ENCODE data around the gene GLG1.

The GLG1 gene

DNA sequence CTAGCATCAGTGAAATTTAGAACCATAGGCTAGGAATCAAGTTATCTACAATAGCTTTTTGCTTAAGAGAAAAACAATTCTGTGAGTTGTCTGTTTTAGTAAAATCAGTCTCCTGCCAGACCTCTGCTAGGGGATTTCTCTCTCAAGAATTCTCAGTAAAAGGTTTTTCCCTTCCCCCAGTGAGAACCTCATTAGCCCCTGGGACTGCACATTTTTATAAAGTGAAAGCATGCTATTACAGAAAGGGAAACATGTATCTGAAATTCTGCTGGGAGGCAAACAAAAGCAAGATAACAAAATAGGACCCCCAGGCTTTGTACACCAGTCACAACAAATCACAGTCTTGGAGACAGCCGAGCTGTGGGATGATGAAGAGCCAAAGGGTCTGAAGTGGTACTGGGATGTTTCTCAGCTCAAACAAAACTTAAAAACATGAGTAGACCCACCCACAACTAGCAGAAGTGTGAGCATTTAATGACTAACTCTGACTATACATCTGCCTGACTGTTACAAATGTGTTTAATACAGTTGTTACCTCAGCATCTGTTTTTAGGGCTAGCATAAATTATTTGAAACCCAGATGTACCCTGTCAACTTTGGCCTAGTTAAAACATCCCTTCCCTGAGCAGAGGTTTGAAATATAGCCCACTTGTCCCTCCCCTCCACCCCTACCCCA is 20.0 kb upstream of the GLG1 start:
- no peak overlapping the region for H3K9ac ChIP-seq
- H3K4me3 ChIP-seq (IDR thresholded peaks at IDR 0.05; ENCODE audit: insufficient read depth, low read depth, low read length): no peak overlapping the region
- TF ChIP-seq, protein P1, sequence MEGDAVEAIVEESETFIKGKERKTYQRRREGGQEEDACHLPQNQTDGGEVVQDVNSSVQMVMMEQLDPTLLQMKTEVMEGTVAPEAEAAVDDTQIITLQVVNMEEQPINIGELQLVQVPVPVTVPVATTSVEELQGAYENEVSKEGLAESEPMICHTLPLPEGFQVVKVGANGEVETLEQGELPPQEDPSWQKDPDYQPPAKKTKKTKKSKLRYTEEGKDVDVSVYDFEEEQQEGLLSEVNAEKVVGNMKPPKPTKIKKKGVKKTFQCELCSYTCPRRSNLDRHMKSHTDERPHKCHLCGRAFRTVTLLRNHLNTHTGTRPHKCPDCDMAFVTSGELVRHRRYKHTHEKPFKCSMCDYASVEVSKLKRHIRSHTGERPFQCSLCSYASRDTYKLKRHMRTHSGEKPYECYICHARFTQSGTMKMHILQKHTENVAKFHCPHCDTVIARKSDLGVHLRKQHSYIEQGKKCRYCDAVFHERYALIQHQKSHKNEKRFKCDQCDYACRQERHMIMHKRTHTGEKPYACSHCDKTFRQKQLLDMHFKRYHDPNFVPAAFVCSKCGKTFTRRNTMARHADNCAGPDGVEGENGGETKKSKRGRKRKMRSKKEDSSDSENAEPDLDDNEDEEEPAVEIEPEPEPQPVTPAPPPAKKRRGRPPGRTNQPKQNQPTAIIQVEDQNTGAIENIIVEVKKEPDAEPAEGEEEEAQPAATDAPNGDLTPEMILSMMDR (conservative IDR thresholded peaks at IDR 0.05; ENCODE audit: low read depth, low read length): no peak
- no peaks in the 10 kb centered on the region for H3K27me3 ChIP-seq (ENCODE audit: insufficient read depth, low read depth)
- no peak overlapping the region for H3K4me2 ChIP-seq
- H4K20me1 ChIP-seq (ENCODE audit: insufficient read depth): no peaks in the 10 kb centered on the region; the same call in 1 of the 2 replicates
- H3K27ac ChIP-seq: no peak overlapping the region
- no peak overlapping the region for H2AFZ ChIP-seq (ENCODE audit: low read depth)
- peaks cover 19% of the 10 kb centered on the region; the same call in 1 of the 2 replicates for H3K36me3 ChIP-seq (ENCODE audit: insufficient read depth)
- H3K4me1 ChIP-seq (ENCODE audit: low read depth, poor library complexity, severe bottlenecking): peaks cover 9% of the 10 kb centered on the region
- no peaks in the 10 kb centered on the region for H3K79me2 ChIP-seq (ENCODE audit: insufficient read depth, low read depth)

DNA sequence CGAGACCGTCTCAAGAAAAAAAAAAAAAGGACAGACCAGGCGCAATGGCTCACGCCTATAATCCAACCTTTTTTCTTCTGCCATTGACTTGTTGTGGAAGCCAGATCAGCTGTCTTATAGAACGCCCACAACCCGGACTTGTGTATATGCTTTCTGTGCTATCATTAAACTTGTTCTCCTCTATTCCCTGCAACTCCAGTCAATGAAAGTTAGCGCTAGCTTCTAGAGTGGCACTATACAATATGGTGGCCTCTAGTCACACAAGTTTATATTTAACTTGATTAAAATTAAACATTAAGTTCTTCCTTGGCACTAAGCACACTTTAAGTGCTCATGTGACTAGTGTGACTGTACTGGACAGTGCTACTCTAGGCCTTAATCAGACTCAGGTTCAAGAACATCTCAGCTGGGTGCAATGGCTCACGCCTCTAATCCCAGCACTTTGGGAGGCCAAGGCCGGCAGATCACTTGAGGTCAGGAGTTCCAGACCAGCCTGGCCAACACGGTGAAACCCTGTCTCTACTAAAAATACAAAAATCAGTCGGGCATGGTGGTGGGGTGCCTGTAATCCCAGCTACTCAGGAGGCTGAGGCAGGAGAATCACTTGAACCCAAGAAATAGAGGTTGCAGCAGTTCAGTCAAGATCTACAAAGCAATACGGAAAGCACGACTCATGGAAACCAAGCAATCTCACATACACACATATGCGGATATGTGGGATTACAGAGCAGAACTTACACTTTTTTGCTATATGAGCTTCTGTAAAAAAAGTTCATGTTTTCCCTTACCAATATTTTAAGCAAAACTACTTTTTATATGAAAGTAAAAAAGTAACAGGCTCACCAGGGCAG is 18.8 kb upstream of the GLG1 start:
- Histone ChIP-seq H4K20me1 (ENCODE audit: insufficient read depth) (no peaks in the 10 kb centered on the region; the same call in 1 of the 2 replicates), H3K79me2 (ENCODE audit: insufficient read depth, low read depth) (no peaks in the 10 kb centered on the region), H2AFZ (ENCODE audit: low read depth) (no peak overlapping the region), H3K36me3 (ENCODE audit: insufficient read depth) (peaks cover 10% of the 10 kb centered on the region; the same call in 1 of the 2 replicates), H3K27ac (no peak overlapping the region), H3K4me2 (no peak overlapping the region), H3K9ac (no peak overlapping the region), H3K27me3 (ENCODE audit: insufficient read depth, low read depth) (no peaks in the 10 kb centered on the region), H3K4me1 (ENCODE audit: low read depth, poor library complexity, severe bottlenecking) (peaks cover 9% of the 10 kb centered on the region), H3K4me3 (IDR thresholded peaks at IDR 0.05; ENCODE audit: insufficient read depth, low read depth, low read length) (no peak overlapping the region)
- TF ChIP-seq, protein P1 (conservative IDR thresholded peaks at IDR 0.05; ENCODE audit: low read depth, low read length): no peak

DNA sequence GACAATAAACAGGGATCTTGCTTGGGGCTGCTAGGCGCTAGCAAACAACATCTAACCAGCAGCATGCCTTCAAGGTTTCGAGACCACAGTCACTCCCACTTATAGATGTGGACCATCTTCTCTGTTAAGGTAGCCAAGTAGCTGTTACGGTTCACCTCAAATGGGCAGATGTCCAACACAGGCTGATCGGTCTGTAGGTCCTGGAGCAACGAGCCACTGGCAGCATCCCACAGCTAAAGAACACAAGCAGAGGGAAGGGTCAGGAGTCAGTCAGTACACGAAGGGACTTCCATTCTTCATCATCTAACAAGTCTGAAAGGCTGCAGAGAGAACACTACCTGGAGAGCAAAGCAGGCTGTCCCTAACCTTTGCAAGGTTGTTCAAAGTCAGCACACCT is 16.9 kb upstream of the GLG1 start:
- Histone ChIP-seq H3K27me3 (ENCODE audit: insufficient read depth, low read depth) (no peaks in the 10 kb centered on the region), H3K4me3 (IDR thresholded peaks at IDR 0.05; ENCODE audit: insufficient read depth, low read depth, low read length) (no peak overlapping the region), H4K20me1 (ENCODE audit: insufficient read depth) (no peaks in the 10 kb centered on the region; the same call in 1 of the 2 replicates), H3K36me3 (ENCODE audit: insufficient read depth) (peaks cover 4% of the 10 kb centered on the region; the same call in 1 of the 2 replicates), H3K79me2 (ENCODE audit: insufficient read depth, low read depth) (no peaks in the 10 kb centered on the region), H3K4me2 (no peak overlapping the region), H2AFZ (ENCODE audit: low read depth) (no peak overlapping the region), H3K4me1 (ENCODE audit: low read depth, poor library complexity, severe bottlenecking) (peaks cover 9% of the 10 kb centered on the region), H3K27ac (no peak overlapping the region), H3K9ac (no peak overlapping the region)
- TF ChIP-seq, protein P1 (conservative IDR thresholded peaks at IDR 0.05; ENCODE audit: low read depth, low read length): no peak

DNA sequence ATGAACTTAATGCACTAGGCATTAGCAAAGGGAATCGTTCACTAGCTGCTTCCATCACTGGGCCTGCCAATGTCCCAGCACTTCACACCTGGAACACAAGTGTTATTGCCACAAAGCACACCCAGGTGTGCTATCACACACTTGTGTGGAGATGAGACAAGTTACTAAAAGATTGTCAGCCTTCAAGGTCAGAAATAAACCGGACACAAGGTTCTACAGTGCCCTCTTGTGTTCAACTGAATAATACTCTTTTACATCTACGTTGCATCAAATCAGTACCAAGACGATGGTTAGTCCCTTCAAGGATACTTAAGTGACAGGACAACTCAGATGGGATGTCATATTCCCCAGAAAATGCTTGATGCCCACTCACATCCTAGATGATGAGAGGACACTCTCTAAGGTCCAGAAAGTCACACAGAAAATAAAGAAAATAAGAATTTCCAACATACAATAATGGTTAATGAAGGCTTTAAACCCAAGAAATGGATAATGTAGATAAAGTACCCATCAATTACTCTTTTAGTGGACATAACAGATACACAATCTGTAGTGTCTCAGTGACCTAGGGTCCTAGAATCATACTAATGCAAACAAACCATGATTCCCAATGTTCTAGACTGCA is 16.4 kb upstream of the GLG1 start:
- Histone ChIP-seq H4K20me1 (ENCODE audit: insufficient read depth) (no peaks in the 10 kb centered on the region; the same call in 1 of the 2 replicates), H2AFZ (ENCODE audit: low read depth) (no peak overlapping the region), H3K9ac (no peak overlapping the region), H3K79me2 (ENCODE audit: insufficient read depth, low read depth) (no peaks in the 10 kb centered on the region), H3K27ac (no peak overlapping the region), H3K4me2 (no peak overlapping the region), H3K4me1 (ENCODE audit: low read depth, poor library complexity, severe bottlenecking) (peaks cover 9% of the 10 kb centered on the region), H3K36me3 (ENCODE audit: insufficient read depth) (peaks cover 4% of the 10 kb centered on the region; the same call in 1 of the 2 replicates), H3K27me3 (ENCODE audit: insufficient read depth, low read depth) (no peaks in the 10 kb centered on the region), H3K4me3 (IDR thresholded peaks at IDR 0.05; ENCODE audit: insufficient read depth, low read depth, low read length) (no peak overlapping the region)
- TF ChIP-seq, protein P1 (conservative IDR thresholded peaks at IDR 0.05; ENCODE audit: low read depth, low read length): peak; percentile 84
